WTC11 (cell line): ENCODE results near the gene RAB2B. TPM values are rescaled to one million over a fixed set of nuclear protein-coding genes. Genes with fewer than 3 reads are reported as not detected.

ENCODE experiments used
- ARID4B ChIP-seq: sonication (generic); formaldehyde crosslinking; IDR thresholded peaks from 2 replicates; pipeline ENCODE4 v1.8.0; 2023; ENCODE audit warnings: missing genetic modification reagents, mild to moderate bottlenecking, borderline replicate concordance
- ATF2 ChIP-seq: sonication (generic); formaldehyde crosslinking; IDR thresholded peaks from 2 replicates; pipeline ENCODE4 v1.8.1; 2022; ENCODE audit warnings: low read depth, missing genetic modification reagents, borderline replicate concordance
- CDX4 ChIP-seq: fragments of 250-450 bp; sonication (Bioruptor Pico); IDR thresholded peaks from 2 replicates; pipeline ENCODE4 v1.9.0; 2021; ENCODE audit warnings: moderate library complexity, mild to moderate bottlenecking, inconsistent platforms, borderline replicate concordance
- CREM ChIP-seq: sonication (generic); formaldehyde crosslinking; IDR thresholded peaks from 2 replicates; pipeline ENCODE4 v1.8.1; 2022; ENCODE audit warnings: mild to moderate bottlenecking, missing genetic modification reagents, moderate library complexity
- GABPB1 ChIP-seq: sonication (generic); formaldehyde crosslinking; IDR thresholded peaks from 2 replicates; pipeline ENCODE4 v1.8.1; 2023; ENCODE audit warnings: mild to moderate bottlenecking, missing genetic modification reagents
- KAT7 ChIP-seq: sonication (generic); formaldehyde crosslinking; IDR thresholded peaks from 2 replicates; pipeline ENCODE4 v1.8.1; 2023; ENCODE audit warnings: missing genetic modification reagents, mild to moderate bottlenecking, borderline replicate concordance
- MXD4 ChIP-seq: fragments of 250-450 bp; sonication (Bioruptor Pico); IDR thresholded peaks from 2 replicates; pipeline ENCODE4 v1.8.0; 2021; ENCODE audit warnings: mild to moderate bottlenecking, moderate library complexity, borderline replicate concordance
- OVOL2 ChIP-seq: fragments of 250-450 bp; sonication (Bioruptor Pico); IDR thresholded peaks from 2 replicates; pipeline ENCODE4 v1.9.0; 2021; ENCODE audit warnings: mild to moderate bottlenecking, borderline replicate concordance
- PRDM15 ChIP-seq: sonication (generic); formaldehyde crosslinking; IDR thresholded peaks from 2 replicates; pipeline ENCODE4 v1.8.0; 2022; ENCODE audit warnings: missing genetic modification reagents
- PRRX2 ChIP-seq: fragments of 250-450 bp; sonication (Bioruptor Pico); IDR thresholded peaks from 2 replicates; pipeline ENCODE4 v1.8.0; 2021; ENCODE audit warnings: mild to moderate bottlenecking
- SMAD4 ChIP-seq: sonication (generic); formaldehyde crosslinking; IDR thresholded peaks from 2 replicates; pipeline ENCODE4 v1.8.0; 2022; ENCODE audit warnings: mild to moderate bottlenecking, missing genetic modification reagents
- SP1 ChIP-seq: sonication (generic); formaldehyde crosslinking; conservative IDR thresholded peaks from 2 replicates; pipeline ENCODE4 v1.8.1; 2022; ENCODE audit warnings: missing genetic modification reagents
- TCF7 ChIP-seq: sonication (generic); formaldehyde crosslinking; IDR thresholded peaks from 2 replicates; pipeline ENCODE4 v1.8.0; 2022; ENCODE audit warnings: mild to moderate bottlenecking, low read depth, missing genetic modification reagents, moderate library complexity
- ZNF317 ChIP-seq: sonication (generic); formaldehyde crosslinking; IDR thresholded peaks from 2 replicates; pipeline ENCODE4 v1.8.1; 2023; ENCODE audit warnings: low read depth, mild to moderate bottlenecking, moderate library complexity, missing genetic modification reagents, borderline replicate concordance
- ZNF396 ChIP-seq: fragments of 250-450 bp; sonication (Bioruptor Pico); IDR thresholded peaks from 2 replicates; pipeline ENCODE4 v1.8.0; 2021; ENCODE audit warnings: mild to moderate bottlenecking, moderate library complexity, borderline replicate concordance
- ZNF425 ChIP-seq: fragments of 250-450 bp; sonication (Bioruptor Pico); conservative IDR thresholded peaks from 2 replicates; pipeline ENCODE4 v1.9.0; 2021; ENCODE audit warnings: mild to moderate bottlenecking
- ZNF532 ChIP-seq: fragments of 250-450 bp; sonication (Bioruptor Pico); IDR thresholded peaks from 2 replicates; pipeline ENCODE4 v1.9.0; 2021; ENCODE audit warnings: mild to moderate bottlenecking, borderline replicate concordance
- total RNA-seq: library from RNA; stranded (reverse); gene quantifications from 3 replicates; pipeline ENCODE4 v1.2.3, GENCODE V29; 2021

Gene RAB2B
- total RNA-seq, 1 experiment from 2014 or later, result 29.6 TPM

GRCh38 chr14:21476925-21477681 is at the start of gene RAB2B, which contains the start of gene TOX4 (continued):
- TF ChIP-seq OVOL2, result no peak
- TF ChIP-seq PRDM15 (CRISPR knock-in tag), result no peak
- 0 out of 2 replicates have a peak, but pooled peaks have one; percentile 10 for TF ChIP-seq ZNF317
- no peak for TF ChIP-seq ZNF425
- TF ChIP-seq ZNF532 (CRISPR knock-in tag), result no peak
- no peak for TF ChIP-seq ZNF396 (CRISPR knock-in tag)
- peak; percentile 95 for TF ChIP-seq CREM (CRISPR knock-in tag)
- TF ChIP-seq SP1, result peak; percentile 74
- no peak for TF ChIP-seq ATF2 (CRISPR knock-in tag)
- TF ChIP-seq CDX4 (CRISPR knock-in tag), result no peak
- 0 out of 2 replicates have a peak, but pooled peaks have one; percentile 60 for TF ChIP-seq ARID4B (CRISPR knock-in tag)
- TF ChIP-seq SMAD4 (CRISPR knock-in tag), result no peak
- no peak for TF ChIP-seq TCF7 (CRISPR knock-in tag)
- peak; percentile 87 for TF ChIP-seq GABPB1 (CRISPR knock-in tag)
- TF ChIP-seq MXD4 (CRISPR knock-in tag), result no peak
- TF ChIP-seq KAT7 (CRISPR knock-in tag), result no peak
- no peak for TF ChIP-seq PRRX2 (CRISPR knock-in tag)
